Suppressor macrophage (primary cell): ENCODE measurements around the gene PSMG4.
A peak's percentile ranks its signal among the peaks of the same experiment; 100 is the strongest.

ENCODE experiments used
- DNase-seq, 4 experiments: peaks; one replicate each; pipeline ENCODE4 v3.0.0-alpha.2; 2020 to 2022

The PSMG4 gene

GRCh38 chr6:3310703-3311102 is 52.0 kb downstream of the PSMG4 start:
- no peak for DNase-seq

GRCh38 chr6:3311826-3312225 is 53.1 kb downstream of the PSMG4 start:
- DNase-seq, result no peak

- DNase-seq, result peak; percentile 74 to 88 (median 86)
Measured at GRCh38 chr6:3312604-3313231, 54.0 kb downstream of the PSMG4 start.

- no peak for DNase-seq
Measured at GRCh38 chr6:3314176-3314575, 55.4 kb downstream of the PSMG4 start.

GRCh38 chr6:3314621-3315467 is 56.1 kb downstream of the PSMG4 start:
- DNase-seq, result no peak

- no peak for DNase-seq
Measured at GRCh38 chr6:3315841-3316240, 57.1 kb downstream of the PSMG4 start.

- no peak for DNase-seq
Measured at GRCh38 chr6:3316331-3316730, 57.6 kb downstream of the PSMG4 start.

DNA sequence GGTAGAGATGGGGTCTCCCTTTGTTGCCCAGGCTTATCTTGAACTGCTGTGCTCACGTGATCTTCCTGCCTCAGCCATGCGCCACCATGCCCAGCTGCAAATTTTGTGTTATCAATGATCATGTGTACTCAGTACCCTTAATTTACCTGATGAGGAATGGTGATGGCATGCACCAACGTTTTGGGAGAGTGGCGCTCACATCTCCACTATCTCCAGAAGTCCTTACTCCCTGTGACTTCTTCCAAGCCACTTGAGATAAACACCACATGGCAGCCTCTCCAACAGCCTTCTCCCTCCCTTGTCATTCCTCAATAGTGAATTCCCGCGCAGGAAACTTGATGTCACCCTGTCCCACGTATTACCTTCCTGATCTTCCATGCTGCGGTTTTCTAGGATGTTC is 58.1 kb downstream of the PSMG4 start:
- DNase-seq, result no peak
